Activated CD4-positive, alpha-beta T cell treated with anti-CD3 and anti-CD28 coated beads, Interleukin-2, amount 50 U/mL, for 48 hours (primary cell): ENCODE results near the gene NCKAP5.
"Not testable (repeated sequence)": the region's sequence is repeated elsewhere in the genome, so short reads cannot be mapped to it uniquely, and the experiment has no call there.

Experiments used
- DNase-seq, 2 experiments: peaks; one replicate each; pipeline ENCODE4 v3.0.0-alpha.2; 2020

The NCKAP5 gene

GRCh38 chr2:133519677-133520076, 48.6 kb downstream of the NCKAP5 start:
- not testable (repeated sequence) for DNase-seq

DNA sequence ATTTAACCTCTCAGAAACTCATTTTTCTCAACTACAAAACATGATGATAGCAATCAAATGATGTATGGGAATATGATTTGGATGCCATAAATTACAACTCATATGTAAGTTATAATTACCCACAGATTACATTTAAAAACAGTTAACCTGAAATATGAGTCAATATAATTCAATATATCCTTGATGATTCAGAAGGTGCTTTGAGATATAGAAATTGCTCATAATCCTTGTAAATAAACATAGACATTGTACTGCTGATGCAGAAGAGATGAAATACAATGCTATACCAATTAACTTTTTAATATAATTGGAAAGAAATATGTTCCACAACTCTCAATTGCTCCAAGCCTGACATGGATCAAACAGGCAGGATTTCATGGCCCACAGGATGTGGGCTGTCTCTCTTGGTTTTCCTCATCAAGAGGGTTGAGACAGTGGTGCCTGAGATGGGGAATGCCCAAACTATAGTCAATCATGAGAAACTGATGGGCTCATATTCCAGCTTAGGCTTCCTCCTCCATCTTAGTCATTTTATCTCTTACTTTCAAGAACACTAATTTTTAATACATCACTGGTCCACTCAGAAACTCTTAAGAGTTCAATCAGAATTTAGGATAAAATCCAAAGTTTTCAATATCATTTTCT, 49.4 kb downstream of the NCKAP5 start:
- DNase-seq, result no peak

GRCh38 chr2:133517876-133518275, 50.4 kb downstream of the NCKAP5 start:
- no peak for DNase-seq

DNA sequence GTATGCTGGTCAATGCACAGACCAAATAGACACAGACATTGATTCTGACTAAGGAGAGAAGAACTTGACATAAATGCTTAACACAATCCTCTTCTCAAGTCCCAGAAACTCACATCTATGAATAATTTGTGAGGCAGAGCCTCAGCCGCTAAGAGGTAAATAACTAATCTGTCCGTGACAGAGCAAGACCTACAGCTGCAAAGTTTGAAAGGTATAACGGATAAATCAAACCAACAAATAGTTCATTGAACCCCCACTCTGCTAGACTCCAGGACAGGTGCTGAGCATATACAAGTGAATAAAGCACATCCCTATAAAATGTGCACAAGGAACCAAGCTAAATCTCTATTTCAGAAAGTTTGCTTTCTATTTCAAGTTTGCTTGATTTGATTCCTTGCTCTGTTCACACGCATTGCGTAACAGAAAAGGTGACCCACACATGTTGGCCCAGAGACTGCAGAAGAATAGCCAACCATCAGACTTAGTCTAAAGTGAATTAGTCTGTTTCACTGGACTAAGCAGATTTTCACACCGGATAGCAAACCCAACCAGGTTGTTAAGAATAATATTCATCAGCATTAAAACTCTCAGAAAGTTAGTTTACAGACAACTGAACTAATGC, 51.7 kb downstream of the NCKAP5 start:
- DNase-seq, result no peak

DNA sequence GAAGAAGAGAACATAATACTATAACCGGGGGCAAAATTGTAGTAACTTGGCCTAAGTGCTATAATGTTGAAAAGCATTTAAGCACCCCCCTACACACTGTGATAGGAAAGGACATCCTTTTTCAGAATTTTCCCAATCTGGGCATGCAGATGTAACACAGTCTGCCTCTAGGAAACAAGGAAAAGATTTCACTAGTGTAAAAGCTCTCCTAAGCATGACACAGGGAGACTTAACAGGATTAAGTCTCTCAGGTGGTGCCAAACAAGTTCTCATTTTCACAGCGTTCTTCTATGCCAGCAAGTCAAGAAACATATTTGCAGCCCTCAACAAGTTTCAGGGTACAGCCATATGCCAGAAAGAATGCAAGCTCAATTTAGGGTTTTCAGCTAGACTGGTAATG, 53.0 kb downstream of the NCKAP5 start:
- no peak for DNase-seq

- DNase-seq, result no peak
These were observed 54.4 kb downstream of the NCKAP5 start for GRCh38 chr2:133513893-133514292.

DNA sequence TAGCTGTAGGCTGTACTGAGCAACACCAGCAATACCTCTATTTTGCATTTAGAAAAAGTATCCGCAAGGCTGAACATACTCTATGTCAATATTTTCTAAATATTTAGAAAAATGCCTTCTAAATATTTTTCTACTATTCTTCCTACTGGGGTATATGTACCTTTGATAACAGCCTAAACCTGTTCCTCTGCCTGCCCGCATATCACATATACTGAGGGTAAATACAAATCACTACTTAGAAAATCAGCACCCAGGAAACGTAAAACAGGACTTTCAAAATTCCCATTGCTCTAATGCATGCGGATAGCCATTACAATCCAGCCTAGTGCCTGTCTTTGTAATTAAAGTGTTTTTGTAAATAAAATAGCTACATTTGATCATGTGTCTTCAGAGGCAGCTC, 56.1 kb downstream of the NCKAP5 start:
- DNase-seq, result no peak

DNA sequence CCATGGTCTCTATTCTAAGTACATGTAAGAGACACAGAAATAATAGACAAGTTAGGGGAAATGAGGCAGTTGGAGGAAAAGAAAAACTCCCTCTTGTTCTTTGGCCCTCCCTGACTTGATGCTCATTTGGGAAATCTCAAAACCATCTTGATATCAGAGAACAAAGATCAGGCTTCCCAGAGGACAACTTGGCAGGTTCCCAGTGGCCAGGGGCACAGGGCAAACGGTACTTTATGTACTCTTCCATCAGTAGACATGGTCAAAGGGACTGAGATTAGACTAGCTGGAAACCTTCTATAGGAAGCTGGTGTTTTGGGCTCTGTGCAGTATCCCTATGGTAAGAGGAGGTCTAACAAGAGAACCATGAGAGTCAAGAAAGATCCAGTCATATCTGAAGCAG, 56.6 kb downstream of the NCKAP5 start:
- DNase-seq, result no peak

- DNase-seq, result no peak
These were observed 58.5 kb downstream of the NCKAP5 start for GRCh38 chr2:133509777-133510176.

DNA sequence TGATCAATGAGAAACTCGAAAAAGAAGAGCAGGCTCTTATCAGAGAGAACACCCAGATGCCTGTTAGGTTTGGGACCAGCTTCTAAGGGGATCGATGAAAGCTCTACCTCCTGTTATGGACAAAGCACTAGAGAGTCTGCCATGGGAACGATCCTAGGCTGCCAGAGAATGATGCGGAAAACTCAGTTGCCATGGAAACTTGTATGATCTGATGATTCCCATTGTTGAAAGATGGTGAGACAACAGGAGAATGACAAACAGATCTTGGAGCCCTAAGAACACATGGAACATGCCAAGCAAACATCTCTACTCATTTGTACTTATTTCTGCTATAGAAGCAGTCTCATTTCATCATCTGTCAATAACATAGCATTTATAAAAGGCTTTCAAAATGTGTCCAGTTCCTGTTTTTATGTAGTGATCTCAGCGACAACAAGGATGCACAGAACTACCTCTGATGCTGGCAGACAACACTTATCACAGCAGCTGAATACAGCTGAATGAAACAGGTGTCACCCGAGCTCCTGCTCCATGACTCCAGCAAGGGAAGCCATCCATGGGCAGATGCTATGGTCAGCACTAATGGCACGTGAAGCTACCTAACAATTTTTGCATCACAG, 59.6 kb downstream of the NCKAP5 start:
- no peak for DNase-seq

DNA sequence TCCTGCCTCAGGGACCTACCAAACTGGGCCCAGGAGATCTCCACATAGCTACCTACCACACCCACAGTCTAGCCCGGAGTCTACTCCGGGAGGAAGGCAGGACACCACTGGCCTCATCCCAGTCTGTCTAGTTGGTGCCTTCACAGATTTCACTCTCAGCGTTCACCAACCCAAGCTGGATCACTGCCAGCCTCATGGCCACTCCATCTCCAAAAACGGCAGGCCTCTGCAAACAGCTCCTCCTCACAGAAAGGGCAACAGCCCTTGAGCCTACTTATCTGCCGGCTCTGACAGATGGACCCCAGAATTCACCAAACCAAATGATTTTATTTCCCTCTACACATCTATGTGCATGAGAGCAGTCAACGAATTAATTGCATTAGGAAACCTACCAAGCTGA, 61.3 kb downstream of the NCKAP5 start:
- no peak for DNase-seq

GRCh38 chr2:133504566-133505505, 63.4 kb downstream of the NCKAP5 start:
- DNase-seq, result no peak

- DNase-seq, result no peak
These were observed 64.3 kb downstream of the NCKAP5 start for GRCh38 chr2:133503927-133504326.

GRCh38 chr2:133503323-133503722, 64.9 kb downstream of the NCKAP5 start:
- no peak for DNase-seq

DNA sequence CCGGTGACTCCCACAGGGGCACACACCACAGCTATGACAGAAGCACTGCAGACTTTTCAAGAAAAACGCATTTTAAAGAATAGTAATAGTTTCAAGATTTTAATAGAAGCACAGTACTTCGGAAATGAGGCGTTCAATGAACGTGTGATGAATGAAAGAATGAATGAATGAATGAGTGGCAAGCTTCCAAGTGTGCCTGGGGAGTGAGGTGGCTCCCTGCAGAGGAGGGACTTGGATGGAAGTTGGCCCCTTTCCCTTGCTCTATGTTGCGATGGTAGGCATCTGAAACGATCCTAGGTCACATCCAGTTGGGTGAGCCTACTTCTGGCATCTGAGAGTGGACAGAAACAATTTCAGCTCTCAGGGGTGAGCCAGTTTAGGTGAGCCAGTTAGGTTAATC, 65.6 kb downstream of the NCKAP5 start:
- DNase-seq, result no peak

DNA sequence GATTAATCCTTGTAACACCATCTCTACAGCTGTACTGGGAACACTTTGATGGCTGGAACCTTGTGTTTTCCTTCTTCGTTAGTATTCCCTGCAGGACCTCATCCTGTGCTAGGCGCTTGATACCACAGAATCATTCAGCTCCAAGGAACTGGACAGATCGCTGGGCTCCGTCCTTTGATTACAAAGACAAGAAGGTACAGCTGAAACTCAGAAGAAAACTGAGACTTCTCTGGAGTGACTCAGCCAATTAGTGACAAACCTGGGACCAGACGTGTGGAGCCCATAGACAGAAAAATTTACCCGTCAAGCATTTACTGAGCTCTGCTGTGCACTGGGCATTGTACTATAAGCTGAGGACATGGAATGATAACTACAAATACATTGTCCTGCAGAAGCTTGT, 67.3 kb downstream of the NCKAP5 start:
- no peak for DNase-seq

GRCh38 chr2:133498662-133499585, 69.3 kb downstream of the NCKAP5 start:
- DNase-seq, result no peak

DNA sequence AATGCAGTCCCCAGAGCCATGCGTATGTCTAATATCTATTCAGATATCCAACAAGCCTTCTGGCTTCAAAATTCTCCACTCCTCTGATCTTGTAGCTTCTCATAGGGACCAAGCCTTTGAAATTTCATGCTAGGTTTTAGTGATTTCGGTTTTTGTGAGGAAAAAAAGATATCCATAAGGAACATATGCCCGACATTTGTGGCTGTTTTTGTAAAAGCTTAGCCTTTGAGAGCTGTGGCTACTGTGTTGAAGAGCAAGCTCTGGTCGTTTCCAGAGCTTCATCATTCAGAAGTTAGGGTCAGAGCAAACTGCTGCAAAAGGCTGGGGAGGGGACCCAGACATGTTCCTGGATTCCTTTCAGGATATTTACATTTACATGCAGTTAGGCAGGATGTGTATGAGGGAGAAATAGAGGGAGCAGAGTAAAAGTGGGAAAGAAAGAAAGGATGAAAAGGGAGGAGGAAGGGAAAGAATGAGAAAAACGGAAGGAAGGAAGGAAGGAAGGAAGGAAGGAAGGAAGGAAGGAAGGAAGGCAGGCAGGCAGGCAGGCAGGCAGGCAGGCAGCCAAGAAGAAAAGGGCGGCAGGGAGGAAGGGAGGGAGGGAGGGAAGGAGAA, 70.2 kb downstream of the NCKAP5 start:
- no peak for DNase-seq

GRCh38 chr2:133497270-133497893, 70.9 kb downstream of the NCKAP5 start:
- no peak for DNase-seq

GRCh38 chr2:133496501-133497269, 71.6 kb downstream of the NCKAP5 start:
- DNase-seq, result no peak

DNA sequence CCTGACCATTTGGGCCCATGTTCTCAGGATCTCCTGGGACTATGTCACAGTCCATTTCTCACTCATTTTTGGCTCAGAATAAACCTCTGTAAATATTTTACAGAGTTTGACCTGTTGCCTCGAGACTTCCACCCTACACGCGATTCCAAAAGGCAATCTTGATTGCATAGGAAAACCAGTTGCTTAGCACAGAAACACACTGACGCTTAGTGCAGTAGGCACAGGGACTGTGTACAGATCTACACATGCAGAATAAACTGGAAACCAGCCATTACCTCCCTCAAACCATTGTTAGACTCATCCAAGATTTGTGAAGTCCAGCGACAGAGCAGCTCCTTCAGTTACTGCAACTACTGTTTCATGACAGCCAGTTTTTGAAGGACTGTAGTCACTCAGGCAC, 73.0 kb downstream of the NCKAP5 start:
- no peak for DNase-seq
